ENCODE data around the gene ASPSCR1. TPM values are rescaled to one million over a fixed set of nuclear protein-coding genes. Genes with fewer than 3 reads are reported as not detected.
A peak's percentile ranks its signal among the peaks of the same experiment; 100 is the strongest.

ASPSCR1 gene
- total and polyA plus RNA-seq, 2 of the 13 experiments (the other 11 are each of a cell fraction or from before 2014, with no cell fraction given) = 274 to 314 TPM

GRCh38 chr17:81996757-81997441 is 19.5 kb downstream of the ASPSCR1 start (continued):
- no peak for TF ChIP-seq TRIM24 (CRISPR knock-in tag; IDR thresholded peaks at IDR 0.05)
- TF ChIP-seq GLMP (CRISPR knock-in tag; IDR thresholded peaks at IDR 0.05; ENCODE audit: borderline replicate concordance) = no peak
- no peak; the same call in 1 of the 2 replicates for TF ChIP-seq TBX2 (CRISPR knock-in tag; IDR thresholded peaks at IDR 0.05; ENCODE audit: borderline replicate concordance)
- TF ChIP-seq, protein P1, sequence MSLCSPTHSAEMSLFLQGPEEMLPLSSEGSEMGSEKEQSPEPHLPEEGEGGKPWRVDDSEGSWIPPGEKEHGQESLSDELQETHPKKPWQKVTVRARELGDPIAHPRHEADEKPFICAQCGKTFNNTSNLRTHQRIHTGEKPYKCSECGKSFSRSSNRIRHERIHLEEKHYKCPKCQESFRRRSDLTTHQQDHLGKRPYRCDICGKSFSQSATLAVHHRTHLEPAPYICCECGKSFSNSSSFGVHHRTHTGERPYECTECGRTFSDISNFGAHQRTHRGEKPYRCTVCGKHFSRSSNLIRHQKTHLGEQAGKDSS (CRISPR knock-in tag; IDR thresholded peaks at IDR 0.05; ENCODE audit: borderline replicate concordance, low read depth) = peak; percentile 79; the same call in 1 of the 2 replicates
- no peak for TF ChIP-seq ZNF629 (CRISPR knock-in tag; conservative IDR thresholded peaks at IDR 0.05)
- peak; percentile 70 for TF ChIP-seq ZNF883 (CRISPR knock-in tag; IDR thresholded peaks at IDR 0.05; ENCODE audit: not compliant biosample characterization)
- peak; percentile 12; the same call in 1 of the 2 replicates for TF ChIP-seq GFI1 (CRISPR knock-in tag; IDR thresholded peaks at IDR 0.05; ENCODE audit: borderline replicate concordance)
- no peak for TF ChIP-seq NR2F6 (IDR thresholded peaks at IDR 0.05)
- peak; percentile 22; the same call in 1 of the 2 replicates for TF ChIP-seq NR2F6 (CRISPR knock-in tag; IDR thresholded peaks at IDR 0.05)
- no peak for TF ChIP-seq HMGXB3 (CRISPR knock-in tag; IDR thresholded peaks at IDR 0.05; ENCODE audit: borderline replicate concordance)
- no peak for TF ChIP-seq ZFYVE20 (CRISPR knock-in tag; IDR thresholded peaks at IDR 0.05; ENCODE audit: borderline replicate concordance, low read depth)
- TF ChIP-seq, protein P2, sequence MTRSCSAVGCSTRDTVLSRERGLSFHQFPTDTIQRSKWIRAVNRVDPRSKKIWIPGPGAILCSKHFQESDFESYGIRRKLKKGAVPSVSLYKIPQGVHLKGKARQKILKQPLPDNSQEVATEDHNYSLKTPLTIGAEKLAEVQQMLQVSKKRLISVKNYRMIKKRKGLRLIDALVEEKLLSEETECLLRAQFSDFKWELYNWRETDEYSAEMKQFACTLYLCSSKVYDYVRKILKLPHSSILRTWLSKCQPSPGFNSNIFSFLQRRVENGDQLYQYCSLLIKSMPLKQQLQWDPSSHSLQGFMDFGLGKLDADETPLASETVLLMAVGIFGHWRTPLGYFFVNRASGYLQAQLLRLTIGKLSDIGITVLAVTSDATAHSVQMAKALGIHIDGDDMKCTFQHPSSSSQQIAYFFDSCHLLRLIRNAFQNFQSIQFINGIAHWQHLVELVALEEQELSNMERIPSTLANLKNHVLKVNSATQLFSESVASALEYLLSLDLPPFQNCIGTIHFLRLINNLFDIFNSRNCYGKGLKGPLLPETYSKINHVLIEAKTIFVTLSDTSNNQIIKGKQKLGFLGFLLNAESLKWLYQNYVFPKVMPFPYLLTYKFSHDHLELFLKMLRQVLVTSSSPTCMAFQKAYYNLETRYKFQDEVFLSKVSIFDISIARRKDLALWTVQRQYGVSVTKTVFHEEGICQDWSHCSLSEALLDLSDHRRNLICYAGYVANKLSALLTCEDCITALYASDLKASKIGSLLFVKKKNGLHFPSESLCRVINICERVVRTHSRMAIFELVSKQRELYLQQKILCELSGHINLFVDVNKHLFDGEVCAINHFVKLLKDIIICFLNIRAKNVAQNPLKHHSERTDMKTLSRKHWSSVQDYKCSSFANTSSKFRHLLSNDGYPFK (CRISPR knock-in tag; IDR thresholded peaks at IDR 0.05; ENCODE audit: borderline replicate concordance) = no peak
- no peak for TF ChIP-seq RELA (CRISPR knock-in tag; IDR thresholded peaks at IDR 0.05)
- peak; percentile 68; the same call in 1 of the 2 replicates for TF ChIP-seq ZNF225 (CRISPR knock-in tag; IDR thresholded peaks at IDR 0.05)
- no peak for TF ChIP-seq NFE2L2 (IDR thresholded peaks at IDR 0.05; ENCODE audit: low read length)
- no peak; the same call in 1 of the 2 replicates for TF ChIP-seq ZBTB10 (CRISPR knock-in tag; IDR thresholded peaks at IDR 0.05; ENCODE audit: borderline replicate concordance)
- no peak for TF ChIP-seq KMT2A (CRISPR knock-in tag; IDR thresholded peaks at IDR 0.05)
